ENCODE data around the gene MS4A15.
"Not testable (repeated sequence)": the region's sequence is repeated elsewhere in the genome, so short reads cannot be mapped to it uniquely, and the experiment has no call there.

MS4A15 gene, protein sequence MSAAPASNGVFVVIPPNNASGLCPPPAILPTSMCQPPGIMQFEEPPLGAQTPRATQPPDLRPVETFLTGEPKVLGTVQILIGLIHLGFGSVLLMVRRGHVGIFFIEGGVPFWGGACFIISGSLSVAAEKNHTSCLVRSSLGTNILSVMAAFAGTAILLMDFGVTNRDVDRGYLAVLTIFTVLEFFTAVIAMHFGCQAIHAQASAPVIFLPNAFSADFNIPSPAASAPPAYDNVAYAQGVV

DNA sequence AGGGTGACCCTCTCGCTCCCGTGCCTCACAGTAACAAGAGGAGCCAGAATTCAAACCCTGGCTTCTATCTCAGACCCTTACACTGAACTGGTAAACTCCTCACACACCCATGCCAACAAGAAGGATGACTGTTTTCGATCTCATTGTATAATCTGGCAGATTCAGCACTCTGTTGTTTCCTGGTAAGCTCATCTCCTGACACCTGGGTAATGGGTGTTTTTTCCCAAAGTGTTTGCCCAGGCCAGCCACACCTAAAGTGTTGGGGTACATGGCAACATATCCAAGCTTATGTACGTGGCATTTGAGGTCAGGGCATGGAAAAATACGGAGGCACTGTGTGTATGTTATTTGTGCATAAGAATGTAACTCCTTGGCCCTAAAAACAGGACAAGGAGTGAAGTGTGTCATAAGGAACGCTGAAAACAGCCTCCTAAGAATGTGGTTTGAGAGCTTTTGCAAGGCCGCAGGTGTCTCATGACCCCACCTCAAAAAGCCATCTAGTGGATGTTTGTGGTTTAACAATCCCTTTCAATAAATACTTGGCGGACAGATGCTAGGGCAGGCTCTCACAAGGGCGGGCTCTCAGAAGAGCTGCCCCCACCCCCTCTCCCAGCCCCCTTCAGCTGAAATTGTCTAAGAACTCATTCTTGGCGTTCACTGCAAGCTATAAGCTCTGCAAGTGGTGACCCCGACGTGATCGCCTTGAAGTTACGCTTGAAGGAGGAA, at the start of gene MS4A15:
TSS of gene MS4A15 (plus strand) at position 561 of the 726 bp plus-strand sequence. CDS start 6,867 bp downstream, outside the sequence.
- DNase-seq (ENCODE audit: low read depth in 2 of 2) = no peak

DNA sequence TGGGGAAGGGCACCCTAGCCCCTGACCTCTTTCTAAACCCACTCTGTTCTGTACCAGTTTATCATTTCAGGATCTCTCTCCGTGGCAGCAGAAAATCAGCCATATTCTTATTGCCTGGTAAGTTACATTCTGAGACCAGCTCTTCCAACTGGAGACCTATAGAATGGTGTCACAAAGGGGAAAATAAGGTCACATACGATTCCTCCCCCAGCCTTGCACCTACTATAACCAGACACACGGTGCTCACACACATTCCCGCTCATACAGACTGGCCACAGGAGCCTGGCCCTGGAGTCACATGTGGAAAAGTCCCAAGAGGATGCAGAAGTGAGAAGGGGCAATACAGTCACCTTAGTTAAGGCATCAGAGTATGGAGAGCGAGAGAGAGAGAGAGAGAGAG, 49.7 kb upstream of the MS4A15 start:
- no peak for DNase-seq (ENCODE audit: low read depth in 2 of 2)

DNA sequence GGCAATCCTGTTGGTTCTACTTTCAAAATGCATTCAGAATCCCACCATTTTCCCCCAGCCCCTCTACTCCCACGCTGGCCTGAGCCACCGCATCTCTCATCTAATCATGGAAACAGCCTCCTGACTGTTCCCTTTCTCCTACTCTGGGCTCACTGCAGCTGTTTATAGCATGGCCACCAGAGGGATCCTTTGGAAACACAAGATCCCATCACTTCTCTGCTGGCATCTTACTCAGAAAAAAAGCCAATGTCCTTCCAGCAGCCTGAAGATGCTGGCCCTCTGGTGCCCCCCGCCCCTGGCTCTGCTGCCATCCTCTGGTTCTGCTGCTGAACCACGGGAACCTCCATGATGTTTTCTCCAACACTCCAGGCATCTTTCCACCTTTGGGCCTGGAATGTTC, 46.2 kb upstream of the MS4A15 start:
- no peak for DNase-seq (ENCODE audit: low read depth in 2 of 2)

DNA sequence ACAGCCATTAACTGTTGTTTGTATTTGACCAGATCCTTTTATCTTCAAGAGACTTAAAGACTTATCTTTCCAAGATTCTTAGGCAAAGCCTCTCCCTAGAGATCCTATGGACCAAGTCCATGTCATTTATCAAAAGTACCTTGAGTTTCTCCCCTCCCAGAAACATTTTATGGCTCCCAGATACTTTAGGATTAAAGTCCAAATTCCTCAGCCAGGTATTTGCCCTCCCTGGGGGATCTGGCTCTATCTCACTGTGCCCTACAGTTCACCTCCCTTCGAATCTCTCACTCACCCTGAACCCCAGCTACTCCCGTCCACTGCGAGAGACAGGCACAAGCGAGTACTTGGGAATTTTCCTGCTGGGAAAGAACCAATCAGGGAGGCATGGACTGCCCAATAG, 45.4 kb upstream of the MS4A15 start:
- no peak for DNase-seq (ENCODE audit: low read depth in 2 of 2)

DNA sequence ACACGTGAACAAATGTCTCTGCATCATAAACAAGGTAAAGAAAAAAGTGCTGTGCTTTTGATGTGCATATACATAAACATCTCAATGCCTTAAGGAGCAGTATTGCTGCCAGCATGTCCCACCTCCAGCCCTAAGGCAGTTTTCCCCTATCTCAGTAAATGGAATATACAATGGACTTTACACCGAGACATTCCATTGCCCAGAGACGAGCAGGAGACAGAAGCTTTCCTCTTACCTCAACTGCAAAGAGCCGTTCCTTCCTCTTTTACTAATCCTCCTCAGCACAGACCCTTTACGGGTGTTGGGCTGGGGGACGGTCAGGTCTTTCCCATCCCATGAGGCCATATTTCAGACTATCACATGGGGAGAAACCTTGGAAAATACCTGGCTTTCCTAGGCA, 43.2 kb upstream of the MS4A15 start:
- DNase-seq (ENCODE audit: low read depth in 2 of 2) = not testable (repeated sequence)

DNA sequence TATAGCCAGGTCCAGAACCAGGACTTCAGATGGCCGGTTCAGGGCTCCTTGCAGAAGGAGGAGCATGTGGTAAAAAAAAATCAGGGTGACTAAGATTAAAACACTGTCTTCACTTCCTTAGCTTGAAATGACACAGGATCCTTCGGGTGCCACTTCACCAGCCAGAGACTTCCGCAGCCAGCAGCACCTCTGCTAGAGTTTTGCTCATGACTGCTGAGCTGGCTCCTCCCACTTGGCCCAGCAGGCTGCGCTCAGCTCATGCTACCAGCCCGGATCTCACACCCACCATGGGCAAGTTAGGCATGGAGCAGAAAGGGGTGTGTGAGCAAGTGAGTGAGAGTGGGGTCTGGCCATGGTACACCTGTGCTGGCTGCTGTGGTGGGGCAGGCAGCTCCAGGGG, 38.7 kb upstream of the MS4A15 start:
- no peak for DNase-seq (ENCODE audit: low read depth in 2 of 2)

DNA sequence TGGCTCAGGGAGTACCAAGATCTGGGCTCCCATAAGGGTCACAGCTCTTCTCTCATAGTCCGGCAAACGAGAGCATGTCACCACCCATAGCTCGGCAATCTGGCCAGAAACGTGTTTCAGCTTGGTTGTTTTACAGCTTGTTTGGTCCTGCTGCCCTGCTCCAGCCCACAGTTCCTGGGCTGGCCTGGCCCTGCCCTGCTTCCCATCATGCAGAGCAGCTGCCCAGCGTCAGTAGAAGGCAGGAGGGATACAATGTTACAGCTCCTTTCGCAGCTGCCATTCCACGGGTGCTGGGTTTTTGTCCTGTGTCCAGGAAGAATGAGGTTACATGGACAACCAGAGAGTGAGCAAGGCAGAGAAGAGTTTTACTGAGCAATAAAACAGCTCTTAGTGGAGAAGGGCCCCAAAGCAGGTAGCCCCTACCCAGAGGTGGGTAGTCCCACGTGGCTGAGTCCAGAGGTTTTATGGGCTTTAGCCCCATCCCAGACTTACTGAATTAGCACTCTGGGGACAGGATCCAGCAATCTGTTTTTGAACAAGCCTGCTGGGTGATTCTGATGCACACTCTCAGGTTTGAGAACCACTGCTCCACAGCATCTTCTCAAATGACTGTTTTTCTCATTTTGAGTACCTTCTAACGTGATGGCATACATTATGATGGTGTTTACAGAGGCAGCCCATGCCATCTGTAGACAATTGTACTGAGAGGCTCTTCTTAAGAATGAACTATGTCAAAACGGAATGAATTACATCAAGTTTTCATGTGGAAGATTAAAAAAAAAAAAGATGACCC, 37.9 kb upstream of the MS4A15 start:
- DNase-seq (ENCODE audit: low read depth in 2 of 2) = no peak

DNA sequence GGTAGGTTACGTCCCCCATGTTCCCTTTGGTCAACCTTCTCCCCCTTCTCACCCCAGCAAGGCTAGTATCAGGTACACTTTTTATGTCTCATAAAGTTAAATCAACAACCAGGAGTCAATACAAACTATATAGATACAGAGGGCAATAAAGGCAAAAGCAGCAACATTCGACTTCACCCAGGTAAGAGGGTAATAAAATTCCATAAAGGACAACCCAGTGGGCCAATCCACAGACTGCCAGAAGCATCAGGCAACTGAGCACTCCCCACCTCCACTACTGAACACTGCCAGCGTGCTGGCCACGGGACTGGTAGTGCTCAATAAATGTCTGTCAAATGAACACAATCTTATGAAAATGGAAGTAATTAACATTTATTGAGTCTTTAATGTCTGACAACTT, 37.3 kb upstream of the MS4A15 start:
- DNase-seq (ENCODE audit: low read depth in 2 of 2) = no peak

DNA sequence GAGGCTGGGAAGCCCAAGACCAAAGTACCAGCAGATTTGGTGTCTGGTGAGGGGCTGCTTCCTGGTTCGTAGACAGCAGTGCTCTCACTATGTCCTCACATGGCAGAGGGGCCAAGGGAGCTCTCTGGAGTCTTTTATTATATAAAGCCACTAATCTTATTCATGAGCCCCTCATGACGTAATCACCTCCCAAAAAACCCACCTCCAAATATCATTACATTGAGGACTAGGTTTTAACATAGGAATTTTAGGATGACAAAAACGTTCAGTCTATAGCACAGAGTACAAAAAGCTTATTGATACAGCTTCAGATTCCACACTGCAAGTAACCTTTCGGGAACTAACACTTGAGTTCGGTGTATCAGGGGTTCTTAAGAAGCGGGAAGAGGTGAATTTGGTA, 36.2 kb upstream of the MS4A15 start:
- no peak for DNase-seq (ENCODE audit: low read depth in 2 of 2)

DNA sequence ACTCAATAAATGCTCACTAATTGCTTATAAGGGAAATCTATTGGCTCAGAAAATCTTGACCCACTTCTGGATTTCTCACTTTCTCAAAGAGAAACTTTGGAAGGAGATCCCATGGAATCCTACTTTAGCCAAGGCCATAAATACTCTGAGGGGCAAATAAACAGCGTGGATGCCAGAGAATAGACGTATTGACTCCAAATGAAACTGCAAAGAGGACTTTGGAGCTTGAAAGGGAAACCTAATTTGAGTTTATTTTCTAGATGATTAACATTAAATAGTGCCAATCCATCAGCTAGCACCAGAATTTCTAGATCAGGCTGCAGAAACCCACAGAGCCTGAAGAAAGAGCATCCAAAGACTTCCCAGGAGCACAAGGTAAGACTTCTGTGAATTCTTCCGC, 32.2 kb upstream of the MS4A15 start, which contains the start of gene MS4A18:
TSS of gene MS4A18 (plus strand) at position 301 of the 400 bp plus-strand sequence.
- DNase-seq (ENCODE audit: low read depth in 2 of 2) = no peak

DNA sequence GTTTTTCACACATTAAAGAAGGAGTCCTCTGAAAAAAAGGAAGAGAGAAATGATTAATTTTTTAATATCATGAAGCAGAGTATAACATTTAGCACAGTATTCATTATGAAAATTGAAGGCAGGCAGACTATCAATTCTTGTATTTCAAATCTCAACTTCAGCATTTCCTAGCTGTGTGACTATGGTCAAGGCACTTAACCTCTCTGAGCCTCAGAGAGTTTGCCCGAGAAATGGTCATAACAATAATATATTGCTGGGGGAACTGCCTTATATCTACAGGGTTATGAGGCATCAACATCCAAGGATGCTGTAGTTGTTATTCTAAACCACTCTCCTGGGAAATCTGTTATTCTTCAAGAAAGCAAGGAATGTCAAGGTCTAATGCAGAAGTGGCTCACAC, 31.1 kb upstream of the MS4A15 start:
- DNase-seq (ENCODE audit: low read depth in 2 of 2) = no peak

DNA sequence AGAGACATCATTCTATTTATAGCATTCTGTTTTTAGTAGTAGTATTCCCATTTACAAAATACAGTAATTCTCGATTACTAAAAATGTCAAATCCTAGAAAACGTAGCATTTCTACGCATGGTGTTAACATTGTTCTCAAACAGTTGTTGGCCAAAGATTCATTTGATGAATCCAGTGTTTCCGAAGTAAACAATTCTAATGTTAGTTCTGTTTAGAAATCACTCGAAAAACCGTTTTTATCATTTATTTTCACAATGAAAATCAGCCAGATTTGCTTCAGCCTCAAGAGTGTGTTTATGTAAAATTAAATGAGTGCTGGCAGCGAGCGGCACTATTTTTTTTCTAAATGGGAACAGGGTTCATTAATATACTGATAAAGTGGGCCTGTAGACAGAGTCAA, 25.1 kb upstream of the MS4A15 start:
- no peak for DNase-seq (ENCODE audit: low read depth in 2 of 2)

DNA sequence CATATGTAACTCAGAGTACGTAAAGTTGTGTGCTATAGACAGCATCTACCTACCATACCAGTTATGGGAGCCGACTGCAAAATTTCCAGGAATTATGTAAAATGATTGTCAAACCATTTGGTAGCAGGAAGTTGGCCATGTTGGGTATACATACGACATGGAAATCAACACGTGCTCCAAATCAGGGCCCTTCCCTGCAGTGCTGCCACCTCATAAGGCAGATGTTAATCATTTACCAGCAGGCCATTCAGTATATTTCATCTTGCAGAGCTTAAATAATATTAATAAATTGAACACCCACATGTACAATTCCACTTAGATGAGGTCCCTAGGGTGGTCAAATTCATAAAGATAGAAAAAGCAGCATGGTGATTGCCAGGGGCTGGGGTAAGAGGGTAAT, 22.4 kb upstream of the MS4A15 start:
- no peak for DNase-seq (ENCODE audit: low read depth in 2 of 2)

DNA sequence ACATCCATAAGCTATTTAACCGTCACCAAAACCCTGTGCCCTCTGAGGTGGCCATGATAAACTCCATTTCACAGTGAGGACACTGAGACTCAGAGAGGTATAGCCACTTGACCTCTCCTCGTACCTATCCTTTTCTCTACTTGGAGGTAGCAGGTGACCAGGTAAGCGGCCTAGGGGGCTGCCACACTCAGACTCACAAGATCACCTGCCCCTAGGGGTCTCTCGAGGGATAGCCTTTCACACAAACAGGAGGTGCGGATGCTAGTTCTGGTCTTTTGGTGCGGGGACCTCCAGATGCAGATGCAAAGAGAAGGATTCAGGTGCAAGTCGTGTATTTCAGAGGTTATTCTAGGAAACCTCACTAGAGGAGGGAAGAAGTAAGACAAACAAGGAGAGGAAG, 17.6 kb upstream of the MS4A15 start:
- no peak for DNase-seq (ENCODE audit: low read depth in 2 of 2)

DNA sequence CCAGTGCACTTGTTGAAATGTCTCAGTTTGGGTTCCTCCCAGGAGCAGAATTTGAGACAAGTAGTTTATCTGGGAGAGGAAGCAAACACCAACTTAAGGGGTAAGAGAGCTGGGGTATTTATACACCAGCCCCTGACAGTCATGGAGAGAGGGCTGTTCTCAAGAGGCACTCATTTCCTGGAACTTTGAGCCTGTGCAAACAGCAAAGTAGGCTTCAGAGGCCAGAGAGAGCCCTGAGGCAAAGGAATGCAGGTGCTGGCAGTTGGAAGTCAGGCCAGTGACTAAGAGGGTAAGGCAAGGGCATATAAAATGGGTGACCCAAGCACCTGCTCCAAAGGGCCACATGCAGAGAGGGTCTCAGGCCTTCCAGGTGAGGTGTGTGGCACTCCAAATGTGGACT, 16.1 kb upstream of the MS4A15 start:
- no peak for DNase-seq (ENCODE audit: low read depth in 2 of 2)

DNA sequence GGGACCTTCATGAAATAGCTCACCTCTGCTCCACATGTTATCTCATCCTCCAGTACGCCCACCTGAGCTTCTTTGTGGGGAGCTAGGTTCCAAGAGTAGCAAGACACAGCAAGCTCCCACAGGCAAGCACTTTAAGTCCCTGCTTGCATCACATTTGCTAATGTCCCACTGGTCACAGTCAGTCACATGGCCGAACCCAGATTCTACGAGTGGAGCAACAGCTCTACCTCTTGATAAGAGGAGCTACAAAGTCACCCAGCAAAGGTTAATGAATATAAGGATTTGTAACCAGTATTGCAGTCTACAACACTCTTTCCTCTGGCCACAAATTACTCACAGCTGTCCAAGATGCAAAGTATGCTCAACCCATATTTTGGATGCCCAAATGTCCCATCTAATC, 15.2 kb upstream of the MS4A15 start:
- no peak for DNase-seq (ENCODE audit: low read depth in 2 of 2)

DNA sequence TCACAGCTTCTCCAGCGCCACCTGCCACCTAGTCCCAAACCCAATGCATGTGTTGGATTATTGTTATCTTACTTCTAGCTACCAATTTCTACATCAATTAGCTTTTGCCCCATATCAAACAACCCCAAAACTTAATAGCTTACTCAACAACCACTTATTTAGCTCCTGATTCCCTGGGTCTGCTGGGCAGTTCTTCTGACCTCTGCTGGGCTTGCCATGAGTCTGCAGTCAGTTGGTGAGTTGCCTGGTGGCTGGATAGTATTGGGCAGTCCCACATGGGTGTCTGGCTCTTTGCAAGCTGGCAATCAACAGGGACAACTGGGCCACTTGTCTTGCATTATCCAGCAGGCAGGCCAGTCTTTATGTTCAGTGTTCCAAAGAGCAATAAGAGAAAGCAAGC, 13.6 kb upstream of the MS4A15 start:
- no peak for DNase-seq (ENCODE audit: low read depth in 2 of 2)

DNA sequence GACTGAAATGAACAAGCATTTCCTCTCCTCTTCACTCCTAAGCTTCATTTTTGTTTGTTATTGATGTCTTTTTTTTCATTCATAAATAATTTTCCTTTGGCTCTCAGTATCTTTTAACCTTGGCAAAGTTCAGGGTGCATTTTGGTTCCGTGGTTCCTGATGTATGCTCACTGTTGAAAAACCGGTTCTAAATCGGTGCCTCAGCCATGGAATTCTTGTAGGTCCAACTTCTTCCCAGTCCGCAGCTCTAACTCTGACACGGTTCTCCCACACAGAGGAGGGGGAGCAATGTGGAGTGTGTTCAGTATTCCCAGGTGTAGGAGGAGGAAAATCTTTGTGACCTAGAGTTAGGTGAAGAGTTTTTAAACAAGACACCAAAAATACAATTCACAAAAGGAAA, 12.6 kb upstream of the MS4A15 start:
- DNase-seq (ENCODE audit: low read depth in 2 of 2) = no peak

DNA sequence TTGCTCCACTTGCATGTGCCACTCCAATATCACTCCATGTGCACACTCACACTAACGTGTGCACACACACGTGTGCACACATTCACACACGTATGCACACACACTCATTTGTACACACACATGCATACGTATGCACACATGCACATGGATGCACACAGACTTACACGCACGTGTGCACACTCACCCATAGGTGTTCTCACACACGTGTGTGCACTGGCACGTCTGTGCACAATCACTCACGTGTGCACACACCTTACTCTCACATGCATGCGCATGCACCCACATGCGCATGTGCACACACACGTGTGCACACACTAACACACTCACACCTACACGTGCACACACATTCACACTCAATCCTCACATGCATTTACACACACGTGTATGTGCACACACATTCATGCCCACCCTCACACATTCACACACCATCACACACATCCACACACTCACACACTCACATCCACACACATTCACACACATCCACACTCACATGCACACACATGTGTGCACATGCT, 9.3 kb upstream of the MS4A15 start:
- no peak for DNase-seq (ENCODE audit: low read depth in 2 of 2)

DNA sequence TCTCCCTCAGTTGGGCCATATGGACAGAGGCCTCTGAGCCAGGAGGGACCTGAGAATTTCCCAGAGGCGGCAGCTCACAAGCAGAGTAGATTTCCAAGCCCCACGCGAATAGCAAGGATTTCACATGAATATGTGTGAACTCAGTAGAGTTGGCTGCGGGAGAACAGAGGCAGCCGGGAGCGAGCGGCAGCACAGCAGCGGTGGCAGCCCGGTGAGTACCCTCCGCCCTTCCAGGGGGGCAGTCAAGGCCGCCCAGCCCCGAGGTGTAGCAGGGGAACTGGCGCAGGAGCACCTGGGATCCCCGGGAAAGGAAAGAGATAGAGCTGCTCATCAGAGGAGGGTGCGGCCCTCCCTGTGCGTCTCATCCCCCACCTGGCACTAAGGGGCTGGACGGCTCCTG, 8.4 kb upstream of the MS4A15 start:
- no peak for DNase-seq (ENCODE audit: low read depth in 2 of 2)

DNA sequence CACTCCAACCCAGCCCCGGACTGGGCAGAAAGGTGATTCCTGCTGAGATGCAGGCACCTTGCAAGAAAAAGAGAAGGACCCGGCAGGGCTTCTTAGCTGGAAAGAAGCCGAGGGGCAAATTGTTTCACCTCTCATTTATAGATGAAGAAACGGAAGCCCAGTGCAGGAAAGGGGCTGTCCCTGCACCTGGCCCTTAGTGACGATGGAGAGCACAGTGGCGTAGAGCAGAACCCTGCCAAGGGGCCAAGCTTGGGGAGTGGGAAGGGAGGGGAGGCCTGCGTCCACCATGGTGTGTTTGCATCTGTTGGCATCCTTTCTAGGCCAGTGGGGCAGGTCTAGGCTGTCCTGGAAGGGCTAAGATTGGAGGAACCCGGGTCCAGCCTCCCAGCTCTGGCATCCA, 7.8 kb upstream of the MS4A15 start:
- no peak for DNase-seq (ENCODE audit: low read depth in 2 of 2)

DNA sequence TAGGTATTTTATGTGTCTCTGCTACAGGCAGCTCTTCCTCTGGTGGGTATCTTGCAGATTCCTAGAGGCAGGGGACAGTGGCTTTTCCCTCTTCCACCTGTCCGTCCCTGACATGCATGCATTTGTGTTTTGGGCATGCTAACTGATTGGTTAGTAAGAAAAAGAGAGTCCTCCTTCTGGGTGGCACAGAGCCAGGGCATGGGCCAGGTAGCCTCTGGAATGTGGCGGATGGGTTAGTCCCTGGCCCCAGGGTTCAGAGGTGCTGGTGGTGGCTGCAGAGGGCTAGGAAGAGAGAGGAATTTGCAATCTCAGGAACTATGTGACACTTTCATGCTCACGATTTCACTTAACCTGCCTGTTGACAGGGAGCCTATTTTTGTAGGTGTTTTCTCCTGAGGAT, 5.8 kb upstream of the MS4A15 start:
- no peak for DNase-seq (ENCODE audit: low read depth in 2 of 2)

DNA sequence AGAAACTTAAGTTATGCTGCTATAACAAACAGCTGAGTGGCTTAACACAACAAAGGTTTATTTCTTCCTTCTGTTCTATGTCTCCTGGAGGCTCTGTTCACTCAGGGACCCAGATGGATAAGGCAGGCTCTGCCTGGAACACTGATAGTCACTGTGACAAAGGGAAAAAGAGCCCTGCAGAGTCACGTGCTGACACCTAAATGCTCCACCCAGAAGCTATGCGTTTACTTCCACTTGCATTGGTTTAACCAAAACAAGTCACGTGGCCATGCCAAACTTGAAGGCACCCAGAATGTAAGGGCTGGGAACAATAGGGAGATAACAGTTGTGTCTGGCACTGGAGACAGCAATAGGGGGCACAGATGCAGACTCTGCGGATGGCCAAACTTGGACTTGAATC, 3.4 kb upstream of the MS4A15 start:
- DNase-seq (ENCODE audit: low read depth in 2 of 2) = no peak
